Measurements from ENCODE around the gene OR2L8.
A peak's percentile ranks its signal among the peaks of the same experiment; 100 is the strongest.
"Not testable (repeated sequence)": the region's sequence is repeated elsewhere in the genome, so short reads cannot be mapped to it uniquely, and the experiment has no call there.

Gene OR2L8

GRCh38 chr1:247933989-247934388 is 14.7 kb upstream of the OR2L8 start:
- H3K9me3 ChIP-seq (ENCODE audit: control insufficient read depth, low read depth, low read length): peaks cover 33% of the 10 kb centered on the region
- H3K27me3 ChIP-seq (ENCODE audit: control insufficient read depth, insufficient read depth, low read length): no peaks in the 10 kb centered on the region
- H3K27ac ChIP-seq (ENCODE audit: low read length): no peak overlapping the region
- no peaks in the 10 kb centered on the region for H3K4me1 ChIP-seq (ENCODE audit: control insufficient read depth, low read depth, low read length)
- no peak overlapping the region for H3K9ac ChIP-seq (ENCODE audit: low read length)
- H3K36me3 ChIP-seq (ENCODE audit: control insufficient read depth, low read depth, low read length): no peaks in the 10 kb centered on the region
- H3K4me3 ChIP-seq (ENCODE audit: low read length): no peak overlapping the region

GRCh38 chr1:247935781-247936180 is 12.9 kb upstream of the OR2L8 start:
- Histone ChIP-seq H3K4me1 (ENCODE audit: control insufficient read depth, low read depth, low read length) (no peaks in the 10 kb centered on the region), H3K36me3 (ENCODE audit: control insufficient read depth, low read depth, low read length) (no peaks in the 10 kb centered on the region), H3K27me3 (ENCODE audit: control insufficient read depth, insufficient read depth, low read length) (no peaks in the 10 kb centered on the region), H3K9ac (ENCODE audit: low read length) (no peak overlapping the region), H3K4me3 (ENCODE audit: low read length) (no peak overlapping the region), H3K9me3 (ENCODE audit: control insufficient read depth, low read depth, low read length) (peaks cover 36% of the 10 kb centered on the region), H3K27ac (ENCODE audit: low read length) (no peak overlapping the region)

GRCh38 chr1:247936415-247936814 is 12.2 kb upstream of the OR2L8 start:
- Histone ChIP-seq H3K27me3 (ENCODE audit: control insufficient read depth, insufficient read depth, low read length) (no peaks in the 10 kb centered on the region), H3K27ac (ENCODE audit: low read length) (no peak overlapping the region), H3K9me3 (ENCODE audit: control insufficient read depth, low read depth, low read length) (peaks cover 36% of the 10 kb centered on the region), H3K4me3 (ENCODE audit: low read length) (no peak overlapping the region), H3K9ac (ENCODE audit: low read length) (no peak overlapping the region), H3K4me1 (ENCODE audit: control insufficient read depth, low read depth, low read length) (no peaks in the 10 kb centered on the region), H3K36me3 (ENCODE audit: control insufficient read depth, low read depth, low read length) (no peaks in the 10 kb centered on the region)

GRCh38 chr1:247936965-247937734 is 11.5 kb upstream of the OR2L8 start:
- not testable (repeated sequence) for H3K9ac ChIP-seq (ENCODE audit: low read length)
- peak overlapping the region; percentile 62 for H3K4me3 ChIP-seq (ENCODE audit: low read length)

GRCh38 chr1:247942624-247943023 is 6.0 kb upstream of the OR2L8 start:
- no peak overlapping the region for H3K9ac ChIP-seq (ENCODE audit: low read length)
- no peaks in the 10 kb centered on the region for H3K36me3 ChIP-seq (ENCODE audit: control insufficient read depth, low read depth, low read length)
- H3K4me1 ChIP-seq (ENCODE audit: control insufficient read depth, low read depth, low read length): no peaks in the 10 kb centered on the region
- H3K27ac ChIP-seq (ENCODE audit: low read length): no peak overlapping the region
- no peaks in the 10 kb centered on the region for H3K27me3 ChIP-seq (ENCODE audit: control insufficient read depth, insufficient read depth, low read length)
- H3K4me3 ChIP-seq (ENCODE audit: low read length): no peak overlapping the region
- H3K9me3 ChIP-seq (ENCODE audit: control insufficient read depth, low read depth, low read length): peaks cover 50% of the 10 kb centered on the region

More at GRCh38 chr1:247936965-247937734, 11.5 kb upstream of the OR2L8 start:
- not testable (repeated sequence) for H3K27me3 ChIP-seq (ENCODE audit: control insufficient read depth, insufficient read depth, low read length); H3K36me3 ChIP-seq (ENCODE audit: control insufficient read depth, low read depth, low read length); H3K27ac ChIP-seq (ENCODE audit: low read length); H3K4me1 ChIP-seq (ENCODE audit: control insufficient read depth, low read depth, low read length)
- peaks cover 35% of the 10 kb centered on the region for H3K9me3 ChIP-seq (ENCODE audit: control insufficient read depth, low read depth, low read length)

GRCh38 chr1:247953408-247953807 is 4.8 kb downstream of the OR2L8 start:
- H3K4me1 ChIP-seq (ENCODE audit: control insufficient read depth, low read depth, low read length): no peaks in the 10 kb centered on the region
- H3K9me3 ChIP-seq (ENCODE audit: control insufficient read depth, low read depth, low read length): peaks cover 43% of the 10 kb centered on the region
- no peak overlapping the region for H3K27ac ChIP-seq (ENCODE audit: low read length)
- no peak overlapping the region for H3K9ac ChIP-seq (ENCODE audit: low read length)
- H3K36me3 ChIP-seq (ENCODE audit: control insufficient read depth, low read depth, low read length): no peaks in the 10 kb centered on the region
- no peaks in the 10 kb centered on the region for H3K27me3 ChIP-seq (ENCODE audit: control insufficient read depth, insufficient read depth, low read length)
- H3K4me3 ChIP-seq (ENCODE audit: low read length): no peak overlapping the region

GRCh38 chr1:247961791-247962190 is 13.1 kb downstream of the OR2L8 start:
- no peak overlapping the region for H3K27ac ChIP-seq (ENCODE audit: low read length)
- H3K9me3 ChIP-seq (ENCODE audit: control insufficient read depth, low read depth, low read length): peaks cover 39% of the 10 kb centered on the region
- no peak overlapping the region for H3K9ac ChIP-seq (ENCODE audit: low read length)

GRCh38 chr1:247962911-247963588 is 14.4 kb downstream of the OR2L8 start:
- Histone ChIP-seq H3K4me1 (ENCODE audit: control insufficient read depth, low read depth, low read length) (no peaks in the 10 kb centered on the region), H3K36me3 (ENCODE audit: control insufficient read depth, low read depth, low read length) (no peaks in the 10 kb centered on the region), H3K4me3 (ENCODE audit: low read length) (no peak overlapping the region), H3K27me3 (ENCODE audit: control insufficient read depth, insufficient read depth, low read length) (no peaks in the 10 kb centered on the region), H3K27ac (ENCODE audit: low read length) (no peak overlapping the region), H3K9ac (ENCODE audit: low read length) (no peak overlapping the region), H3K9me3 (ENCODE audit: control insufficient read depth, low read depth, low read length) (peaks cover 43% of the 10 kb centered on the region)

More at GRCh38 chr1:247961791-247962190, 13.1 kb downstream of the OR2L8 start:
- no peaks in the 10 kb centered on the region for H3K36me3 ChIP-seq (ENCODE audit: control insufficient read depth, low read depth, low read length)
- no peaks in the 10 kb centered on the region for H3K4me1 ChIP-seq (ENCODE audit: control insufficient read depth, low read depth, low read length)
- H3K27me3 ChIP-seq (ENCODE audit: control insufficient read depth, insufficient read depth, low read length): no peaks in the 10 kb centered on the region
- H3K4me3 ChIP-seq (ENCODE audit: low read length): no peak overlapping the region

- Histone ChIP-seq H3K4me1 (ENCODE audit: control insufficient read depth, low read depth, low read length) (no peaks in the 10 kb centered on the region), H3K4me3 (ENCODE audit: low read length) (no peak within 1 kb of the TSS), H3K27ac (ENCODE audit: low read length) (no peak within 1 kb of the TSS), H3K27me3 (ENCODE audit: control insufficient read depth, insufficient read depth, low read length) (no peaks in the 10 kb centered on the region), H3K36me3 (ENCODE audit: control insufficient read depth, low read depth, low read length) (no peaks in the 10 kb centered on the region), H3K9ac (ENCODE audit: low read length) (no peak within 1 kb of the TSS), H3K9me3 (ENCODE audit: control insufficient read depth, low read depth, low read length) (peaks cover 51% of the 10 kb centered on the region)
These were observed 16.3 kb downstream of the OR2L8 start, which contains the start of gene OR2AK2 for GRCh38 chr1:247964933-247965332. TSS of gene OR2AK2 (plus strand) at chr1:247965233. CDS start at chr1:247965377, 144 bp downstream.

- no peaks in the 10 kb centered on the region for H3K4me1 ChIP-seq (ENCODE audit: control insufficient read depth, low read depth, low read length)
- no peak overlapping the region for H3K27ac ChIP-seq (ENCODE audit: low read length)
- H3K9ac ChIP-seq (ENCODE audit: low read length): no peak overlapping the region
- H3K4me3 ChIP-seq (ENCODE audit: low read length): no peak overlapping the region
- H3K9me3 ChIP-seq (ENCODE audit: control insufficient read depth, low read depth, low read length): peaks cover 49% of the 10 kb centered on the region
- H3K27me3 ChIP-seq (ENCODE audit: control insufficient read depth, insufficient read depth, low read length): no peaks in the 10 kb centered on the region
- H3K36me3 ChIP-seq (ENCODE audit: control insufficient read depth, low read depth, low read length): no peaks in the 10 kb centered on the region
These were observed 18.0 kb downstream of the OR2L8 start for GRCh38 chr1:247966532-247967204.

- no peak overlapping the region for H3K9ac ChIP-seq (ENCODE audit: low read length)
- no peaks in the 10 kb centered on the region for H3K4me1 ChIP-seq (ENCODE audit: control insufficient read depth, low read depth, low read length)
- H3K36me3 ChIP-seq (ENCODE audit: control insufficient read depth, low read depth, low read length): no peaks in the 10 kb centered on the region
- H3K4me3 ChIP-seq (ENCODE audit: low read length): no peak overlapping the region
- H3K27me3 ChIP-seq (ENCODE audit: control insufficient read depth, insufficient read depth, low read length): no peaks in the 10 kb centered on the region
- H3K27ac ChIP-seq (ENCODE audit: low read length): no peak overlapping the region
- H3K9me3 ChIP-seq (ENCODE audit: control insufficient read depth, low read depth, low read length): peaks cover 75% of the 10 kb centered on the region
These were observed 44.3 kb downstream of the OR2L8 start for GRCh38 chr1:247992986-247993385.

Data from iPS-18a (cell line).